GM18517 (cell line): ENCODE measurements around the gene SLC6A3.
"Not testable (repeated sequence)": the region's sequence is repeated elsewhere in the genome, so short reads cannot be mapped to it uniquely, and the experiment has no call there.

Experiments used
- ATAC-seq: cut with Tn5 transposase; IDR thresholded peaks from one replicate; pipeline ENCODE4 v1.9.1; 2021; ENCODE audit warnings: mild to moderate bottlenecking, moderate library complexity; ENCODE audit not compliant: unreplicated experiment

Gene SLC6A3

GRCh38 chr5:1478271-1479035, 33.2 kb upstream of the SLC6A3 start:
- ATAC-seq: no peak

GRCh38 chr5:1477341-1477740, 32.1 kb upstream of the SLC6A3 start:
- no peak for ATAC-seq

GRCh38 chr5:1476967-1477310, 31.7 kb upstream of the SLC6A3 start:
- no peak for ATAC-seq

DNA sequence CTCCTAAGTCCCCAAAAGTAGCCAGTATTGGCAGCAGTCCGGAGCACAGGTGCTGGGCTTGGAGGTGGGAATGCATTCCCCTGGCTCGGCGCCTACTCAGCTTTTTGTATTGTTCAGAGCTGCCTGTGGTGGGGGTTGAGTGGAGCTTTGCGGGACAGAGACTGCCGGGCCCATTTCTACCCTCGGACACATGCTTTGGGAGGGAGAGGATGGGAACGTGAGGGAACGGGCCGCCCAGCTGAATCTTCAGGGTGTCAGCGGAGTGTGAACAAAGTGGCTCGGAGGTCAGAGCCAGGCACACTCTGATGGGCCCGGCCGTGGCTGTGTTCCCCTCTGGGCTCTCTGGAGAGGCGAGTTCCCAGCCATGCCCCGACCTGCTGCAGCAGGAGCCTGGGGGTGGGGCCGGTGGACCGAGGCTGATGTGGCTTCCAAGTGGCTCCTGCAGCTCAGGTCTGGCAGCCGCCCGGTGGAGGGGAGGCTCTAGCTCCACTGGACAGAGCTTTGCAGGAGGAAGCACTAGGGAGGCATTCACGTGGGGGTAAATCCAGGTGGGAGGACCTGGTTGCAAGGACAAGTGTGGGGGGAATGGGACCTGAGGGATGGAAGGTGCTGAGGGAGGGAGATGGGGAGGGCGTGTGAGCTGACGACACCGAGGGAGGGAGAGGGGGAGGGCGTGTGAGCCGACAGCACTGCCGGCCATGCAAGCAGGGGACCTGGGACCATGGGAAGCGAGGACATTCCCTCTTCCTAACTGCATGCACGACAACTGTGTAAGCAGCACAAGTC, 31.1 kb upstream of the SLC6A3 start:
- no peak for ATAC-seq

DNA sequence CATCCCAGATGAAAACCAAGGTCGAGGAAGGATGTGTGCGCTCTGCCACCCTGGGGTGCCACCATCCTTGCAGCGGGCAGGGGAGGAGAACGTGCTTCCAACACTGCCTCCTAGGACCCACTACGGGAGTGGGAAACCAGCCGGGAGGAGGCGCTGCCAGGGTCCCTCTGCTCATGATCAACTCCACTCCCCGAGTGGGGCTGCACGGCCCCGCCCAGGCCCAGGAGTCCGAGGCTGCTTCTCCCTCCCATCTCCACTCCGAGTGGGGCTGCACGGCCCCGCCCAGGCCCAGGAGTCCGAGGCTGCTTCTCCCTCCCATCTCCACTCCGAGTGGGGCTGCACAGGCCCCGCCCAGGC, 30.3 kb upstream of the SLC6A3 start:
- ATAC-seq: not testable (repeated sequence)

DNA sequence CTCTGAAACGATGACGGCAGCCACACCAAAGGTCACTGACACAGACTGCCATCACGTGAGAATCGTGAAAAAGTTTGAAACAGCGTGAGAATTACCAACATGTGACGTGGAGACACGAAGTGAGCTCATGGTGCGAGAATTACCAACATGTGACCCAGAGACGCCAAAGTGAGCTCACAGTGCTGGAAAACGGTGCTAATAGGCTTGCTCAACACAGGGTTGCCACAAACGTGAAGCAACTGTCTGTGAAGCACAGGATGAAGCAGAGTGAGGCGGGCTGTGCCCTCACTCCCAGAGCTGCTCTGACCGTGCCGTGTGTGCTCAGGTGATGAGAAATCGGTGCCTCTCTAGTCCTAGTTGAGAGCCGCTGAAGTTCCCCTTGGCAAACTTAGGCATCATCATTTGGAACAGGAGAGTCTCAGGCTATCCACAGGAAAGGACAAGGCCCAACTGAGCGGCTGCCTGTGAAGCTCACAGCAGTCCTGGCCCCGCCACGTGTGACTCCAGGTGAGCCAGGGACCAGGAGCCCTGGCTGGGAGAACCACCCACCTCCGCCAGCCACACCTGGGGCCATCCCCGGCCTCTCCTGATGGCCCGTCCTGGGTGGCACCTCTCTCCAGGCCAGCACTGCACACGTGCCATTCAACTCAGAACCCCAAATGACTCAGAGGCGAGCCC, 29.8 kb upstream of the SLC6A3 start:
- ATAC-seq: no peak

DNA sequence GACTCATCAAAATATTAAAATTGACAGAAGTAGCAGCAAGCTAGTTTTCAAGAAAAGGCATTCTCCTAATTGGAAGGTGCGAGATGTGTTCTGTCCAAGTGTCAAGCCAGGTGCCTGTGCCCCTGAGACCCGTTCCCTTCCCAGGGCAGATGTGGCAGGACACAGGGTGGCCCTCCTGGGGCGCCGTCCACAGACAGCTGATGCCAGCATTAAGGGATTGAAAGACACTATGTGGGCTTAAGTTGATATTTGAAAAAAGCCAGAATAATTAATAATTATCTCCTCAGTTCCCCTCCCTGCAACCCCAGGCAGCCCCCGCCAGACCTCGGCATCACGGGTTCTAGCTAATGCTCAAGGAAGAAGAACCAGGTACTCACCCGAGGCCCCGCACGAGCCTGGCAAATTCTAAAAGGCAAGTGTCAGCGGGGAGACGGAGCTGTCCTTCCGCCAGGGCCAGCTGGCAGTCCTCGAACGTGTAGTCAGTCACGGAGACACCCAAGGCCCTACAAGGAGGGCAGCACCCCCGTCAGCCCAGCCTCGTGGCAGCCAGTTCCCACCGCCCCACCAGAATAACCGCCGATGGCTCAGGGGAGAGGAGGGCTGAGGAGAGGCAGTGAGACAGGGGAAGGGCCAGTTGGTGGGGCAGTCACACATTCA, 29.1 kb upstream of the SLC6A3 start:
- ATAC-seq: no peak

DNA sequence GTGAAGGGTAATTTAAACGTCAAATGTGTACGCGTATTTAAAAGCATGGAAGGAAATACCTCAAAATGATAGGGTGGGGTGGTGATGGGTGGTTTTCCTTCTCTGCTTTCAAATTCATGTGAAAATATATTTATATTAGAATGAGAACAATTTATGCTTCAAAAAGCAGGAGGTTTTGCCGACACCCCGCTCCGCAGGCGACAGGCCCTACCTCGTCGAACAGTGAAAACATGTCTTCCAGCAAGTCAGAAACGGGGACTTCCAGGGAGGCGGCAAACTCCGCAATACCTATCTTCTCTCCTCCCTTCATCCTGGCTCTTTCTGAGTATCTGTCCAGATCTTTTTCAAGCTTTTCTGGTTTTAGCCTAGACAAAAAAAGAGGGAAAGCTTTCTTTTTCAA, 28.5 kb upstream of the SLC6A3 start:
- no peak for ATAC-seq

GRCh38 chr5:1472964-1473628, 27.9 kb upstream of the SLC6A3 start:
- ATAC-seq: no peak

DNA sequence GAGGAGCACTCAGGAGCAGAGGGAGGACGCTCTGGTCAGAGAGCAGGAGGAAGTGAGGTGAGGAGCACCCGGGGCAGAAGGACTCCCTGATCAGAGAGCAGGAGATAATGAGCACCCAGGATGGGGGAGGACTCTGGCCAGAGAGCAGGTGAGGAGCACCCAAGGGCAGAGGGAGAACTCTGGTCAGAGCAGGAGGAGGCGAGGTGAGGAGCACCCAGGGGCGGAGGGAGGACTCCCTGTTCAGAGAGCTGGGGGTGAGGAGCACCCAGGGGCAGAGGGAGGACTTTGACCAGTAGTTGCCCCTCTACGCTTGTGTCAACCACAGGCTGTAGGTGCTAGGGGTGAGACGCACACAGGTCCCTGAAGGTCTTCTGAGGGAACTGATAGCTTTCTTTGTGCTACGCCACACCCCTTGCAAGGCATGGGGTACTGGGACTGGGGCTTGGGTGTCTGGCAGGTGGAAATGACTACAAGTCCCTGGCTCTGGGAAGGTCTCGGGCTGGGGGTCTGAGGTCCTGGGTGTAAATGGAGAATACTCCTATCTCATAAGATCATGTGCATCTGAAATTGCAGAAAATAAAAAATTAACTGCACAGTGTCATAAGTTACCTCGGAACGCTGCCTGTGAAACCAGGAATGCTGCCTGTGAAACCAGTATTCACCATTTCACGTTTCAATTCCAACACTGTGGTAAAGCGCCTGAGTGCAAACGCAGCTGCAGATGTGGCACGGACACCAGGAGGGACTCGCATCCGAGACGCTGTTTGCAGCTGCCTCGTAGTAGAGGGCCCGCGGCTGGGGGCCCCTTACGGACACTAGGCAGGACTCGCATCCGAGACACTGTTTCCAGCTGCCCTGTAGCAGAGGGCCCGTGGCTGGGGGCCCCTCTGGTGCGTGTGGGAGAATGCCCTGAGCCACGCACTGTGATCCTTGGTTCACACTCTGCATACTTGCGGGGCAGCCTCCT, 27.0 kb upstream of the SLC6A3 start:
- ATAC-seq: no peak

DNA sequence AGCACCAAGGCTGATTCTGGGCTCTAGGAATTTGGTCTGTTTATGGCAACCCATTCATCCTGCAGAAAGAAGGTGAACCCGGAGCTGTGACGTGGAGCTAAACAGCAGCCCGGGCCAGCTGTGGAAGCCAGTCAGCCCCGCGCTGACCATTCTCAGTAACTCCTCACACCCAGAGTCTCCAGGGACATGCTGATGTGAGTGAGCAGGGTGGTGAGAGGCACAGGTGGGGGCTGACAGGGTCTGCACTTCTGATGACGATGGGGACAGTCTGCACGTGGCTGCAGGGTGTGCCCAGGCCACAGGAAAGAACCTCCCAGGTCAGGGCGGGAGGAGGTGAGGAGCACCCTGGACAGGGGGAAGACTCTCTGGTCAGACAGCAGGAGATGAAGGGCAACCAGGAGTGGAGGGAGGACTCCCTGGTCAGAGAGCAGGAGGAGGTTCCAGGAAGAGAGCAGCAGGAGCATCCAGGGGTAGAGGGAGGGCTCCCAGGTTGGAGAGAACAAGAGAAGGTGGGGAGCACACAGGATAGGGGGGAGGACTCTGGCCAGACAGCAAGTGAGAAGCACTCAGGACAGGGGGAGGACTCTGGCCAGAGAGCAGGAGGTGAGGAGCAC, 26.1 kb upstream of the SLC6A3 start:
- no peak for ATAC-seq

DNA sequence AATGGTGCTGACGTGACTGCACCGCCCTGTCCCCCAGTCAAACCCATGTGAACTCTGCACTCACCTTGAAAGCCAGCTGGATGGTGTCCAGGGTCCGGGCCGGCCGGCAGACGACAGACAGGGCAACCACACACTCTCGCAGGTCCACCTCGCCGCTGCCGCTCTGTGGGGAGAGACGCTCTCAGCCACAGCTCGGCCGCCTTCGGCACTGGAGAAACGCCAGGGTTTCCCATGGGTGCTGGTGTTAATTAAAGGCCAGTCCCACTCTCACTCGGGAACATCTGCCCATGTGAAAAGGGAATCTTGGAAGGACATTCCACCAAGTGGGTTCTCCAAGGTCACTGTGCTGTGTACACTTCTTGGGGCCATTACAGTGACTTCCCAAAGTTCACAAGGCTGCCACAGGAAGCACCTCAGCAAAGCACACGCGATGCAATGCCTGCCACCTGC, 25.5 kb upstream of the SLC6A3 start:
- ATAC-seq: no peak

GRCh38 chr5:1468629-1469527, 23.6 kb upstream of the SLC6A3 start:
- ATAC-seq: no peak

- no peak for ATAC-seq
Measured at GRCh38 chr5:1468247-1468612, 23.0 kb upstream of the SLC6A3 start.

- ATAC-seq: no peak
Measured at GRCh38 chr5:1467341-1468246, 22.4 kb upstream of the SLC6A3 start.

GRCh38 chr5:1466631-1467265, 21.5 kb upstream of the SLC6A3 start:
- no peak for ATAC-seq

- ATAC-seq: no peak
Measured at GRCh38 chr5:1465966-1466471, 20.8 kb upstream of the SLC6A3 start.
